Measurements from ENCODE around the gene KLHL26.
A peak's percentile ranks its signal among the peaks of the same experiment; 100 is the strongest.
"Not testable (repeated sequence)": the region's sequence is repeated elsewhere in the genome, so short reads cannot be mapped to it uniquely, and the experiment has no call there.

KLHL26 gene

DNA sequence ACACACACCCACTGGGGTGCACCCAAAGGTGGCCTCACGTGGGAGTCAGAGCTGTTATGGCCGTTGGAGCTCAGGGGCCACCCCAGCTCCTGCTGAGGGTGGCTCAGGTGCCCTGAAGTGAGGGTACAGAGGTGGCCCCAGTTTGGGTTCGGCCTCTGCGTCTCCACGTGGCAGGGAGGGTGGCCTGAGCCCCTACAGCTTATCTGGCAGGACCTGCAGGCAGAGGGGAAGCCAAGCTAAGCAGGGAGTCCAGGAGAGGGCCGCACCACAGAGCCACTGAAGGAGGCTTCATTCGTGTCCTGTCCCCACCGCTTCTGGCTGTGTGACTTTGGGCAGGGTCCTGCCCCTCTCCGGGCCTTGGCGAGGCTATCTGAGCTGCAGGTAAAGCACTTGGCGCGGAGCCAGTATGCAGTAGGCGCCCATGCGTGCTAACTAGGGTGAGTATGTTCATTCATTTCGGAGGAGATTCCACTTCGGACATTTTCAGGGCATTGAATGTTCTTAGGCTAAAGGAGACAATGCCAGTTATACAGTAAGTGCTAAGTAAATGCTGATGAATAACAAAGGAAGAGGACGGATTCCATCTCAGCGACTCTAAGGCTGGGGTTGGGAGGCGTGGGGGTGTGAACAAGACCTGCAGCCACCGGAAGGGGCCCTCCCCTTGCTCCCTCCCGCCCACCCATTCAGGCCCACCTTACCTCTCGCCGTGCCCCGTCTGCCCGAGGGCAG lies 43.3 kb upstream of the KLHL26 start:
- Histone ChIP-seq H3K9ac (peak overlapping the region; percentile 48), H3K4me2 (peak overlapping the region; percentile 96), H3K36me3 (peaks cover 21% of the 10 kb centered on the region), H3K9me3 (no peaks in the 10 kb centered on the region), H3K27ac (no peak overlapping the region), H4K20me1 (peaks cover 44% of the 10 kb centered on the region), H3K4me3 (peak overlapping the region; percentile 54), H3K4me1 (peaks cover 91% of the 10 kb centered on the region), H3K27me3 (peaks cover 20% of the 10 kb centered on the region; the same call in 1 of the 2 replicates)
- no peak for TF ChIP-seq Cebpa-rat (IDR thresholded peaks at IDR 0.05)

- H3K27me3 ChIP-seq = peaks cover 26% of the 10 kb centered on the region; the same call in 1 of the 2 replicates
- H3K4me1 ChIP-seq = peaks cover 88% of the 10 kb centered on the region
- TF ChIP-seq Cebpa-rat (IDR thresholded peaks at IDR 0.05) = no peak
- peak overlapping the region; percentile 53; the same call in 1 of the 2 replicates for H3K9ac ChIP-seq
- H3K4me2 ChIP-seq = peak overlapping the region; percentile 96
- H3K27ac ChIP-seq = peak overlapping the region; percentile 35; the same call in 1 of the 2 replicates
- H4K20me1 ChIP-seq = peaks cover 44% of the 10 kb centered on the region
- H3K36me3 ChIP-seq = peaks cover 21% of the 10 kb centered on the region
- H3K4me3 ChIP-seq = peak overlapping the region; percentile 54
- no peaks in the 10 kb centered on the region for H3K9me3 ChIP-seq
Observed at GRCh38 chr19:18594096-18594823, 42.6 kb upstream of the KLHL26 start.

DNA sequence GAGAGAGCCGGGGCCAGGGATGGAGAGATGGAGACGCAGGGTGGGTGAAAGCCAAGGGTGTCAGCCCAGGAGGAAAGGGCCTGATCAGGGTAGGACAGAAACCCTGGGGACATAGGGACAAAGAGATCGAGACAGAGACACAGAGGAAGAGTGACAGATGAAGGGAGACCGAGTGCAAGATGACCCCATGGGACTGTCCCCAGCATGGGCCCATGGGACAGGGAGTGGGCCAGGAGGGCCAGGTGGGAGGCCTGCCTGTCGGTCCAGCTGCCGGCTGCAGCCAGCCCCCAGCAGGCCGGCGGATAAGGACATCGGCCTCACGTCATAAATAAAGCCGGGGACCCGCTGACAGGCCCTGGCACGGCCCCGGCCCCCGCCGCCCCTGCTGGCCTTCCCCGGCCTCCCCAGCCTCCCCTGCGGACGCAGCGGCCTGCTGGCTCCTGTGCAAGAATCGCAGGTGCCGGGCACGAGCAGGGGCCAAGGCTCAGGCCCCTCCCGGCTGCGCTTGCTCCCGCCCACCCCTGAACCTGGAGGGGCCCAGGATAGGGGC lies 41.9 kb upstream of the KLHL26 start:
- peak overlapping the region; percentile 35; the same call in 1 of the 2 replicates for H3K27ac ChIP-seq
- H3K27me3 ChIP-seq = peaks cover 30% of the 10 kb centered on the region; the same call in 1 of the 2 replicates
- H3K9ac ChIP-seq = peak overlapping the region; percentile 53; the same call in 1 of the 2 replicates

DNA sequence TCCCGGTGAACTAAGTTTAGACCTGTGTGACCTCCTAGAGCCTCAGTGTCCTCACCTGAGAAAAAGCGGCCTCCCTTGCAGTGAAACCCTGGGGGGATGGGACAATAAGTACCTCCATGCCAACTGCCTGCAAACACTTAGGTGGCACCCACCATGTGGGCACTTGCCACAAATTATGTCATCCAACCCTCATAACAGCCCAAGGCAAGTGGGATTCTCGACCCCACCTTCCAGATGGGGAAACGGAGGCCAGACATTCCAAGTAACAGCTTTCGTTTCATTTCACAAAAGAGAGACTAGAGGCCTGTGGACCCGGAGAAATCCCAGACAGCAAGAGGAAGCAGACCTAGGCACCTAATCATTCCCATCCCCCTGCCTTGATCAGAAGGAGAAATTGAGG lies 41.4 kb upstream of the KLHL26 start:
- no peak overlapping the region for H3K4me3 ChIP-seq
- H3K4me1 ChIP-seq = peaks cover 76% of the 10 kb centered on the region
- H3K36me3 ChIP-seq = peaks cover 18% of the 10 kb centered on the region
- no peak overlapping the region for H3K27ac ChIP-seq
- H3K4me2 ChIP-seq = peak overlapping the region; percentile 96; the same call in 1 of the 2 replicates
- H4K20me1 ChIP-seq = peaks cover 43% of the 10 kb centered on the region
- H3K9ac ChIP-seq = no peak overlapping the region
- no peak for TF ChIP-seq Cebpa-rat (IDR thresholded peaks at IDR 0.05)
- peaks cover 31% of the 10 kb centered on the region for H3K27me3 ChIP-seq
- no peaks in the 10 kb centered on the region for H3K9me3 ChIP-seq

More for the DNA sequence above, 41.9 kb upstream of the KLHL26 start:
- peaks cover 21% of the 10 kb centered on the region for H3K36me3 ChIP-seq
- peaks cover 44% of the 10 kb centered on the region for H4K20me1 ChIP-seq
- peak overlapping the region; percentile 96 for H3K4me2 ChIP-seq
- no peaks in the 10 kb centered on the region for H3K9me3 ChIP-seq
- no peak for TF ChIP-seq Cebpa-rat (IDR thresholded peaks at IDR 0.05)
- H3K4me1 ChIP-seq = peaks cover 82% of the 10 kb centered on the region
- H3K4me3 ChIP-seq = peak overlapping the region; percentile 54; the same call in 1 of the 2 replicates

GRCh38 chr19:18596752-18597157 lies 40.1 kb upstream of the KLHL26 start:
- Histone ChIP-seq H3K4me1 (peaks cover 64% of the 10 kb centered on the region), H3K9me3 (no peaks in the 10 kb centered on the region), H3K9ac (no peak overlapping the region), H3K36me3 (peaks cover 6% of the 10 kb centered on the region; the same call in 1 of the 2 replicates), H3K27ac (no peak overlapping the region), H3K4me2 (peak overlapping the region; percentile 55), H3K4me3 (no peak overlapping the region), H3K27me3 (peaks cover 43% of the 10 kb centered on the region), H4K20me1 (peaks cover 35% of the 10 kb centered on the region)
- TF ChIP-seq Cebpa-rat (IDR thresholded peaks at IDR 0.05) = no peak

- Histone ChIP-seq H3K4me2 (peak overlapping the region; percentile 55), H3K36me3 (no peaks in the 10 kb centered on the region), H3K27me3 (peaks cover 56% of the 10 kb centered on the region), H3K9ac (no peak overlapping the region), H4K20me1 (peaks cover 40% of the 10 kb centered on the region), H3K27ac (no peak overlapping the region), H3K4me3 (no peak overlapping the region), H3K9me3 (no peaks in the 10 kb centered on the region), H3K4me1 (peaks cover 51% of the 10 kb centered on the region)
- no peak for TF ChIP-seq Cebpa-rat (IDR thresholded peaks at IDR 0.05)
Observed at GRCh38 chr19:18597809-18598660, 38.8 kb upstream of the KLHL26 start.

DNA sequence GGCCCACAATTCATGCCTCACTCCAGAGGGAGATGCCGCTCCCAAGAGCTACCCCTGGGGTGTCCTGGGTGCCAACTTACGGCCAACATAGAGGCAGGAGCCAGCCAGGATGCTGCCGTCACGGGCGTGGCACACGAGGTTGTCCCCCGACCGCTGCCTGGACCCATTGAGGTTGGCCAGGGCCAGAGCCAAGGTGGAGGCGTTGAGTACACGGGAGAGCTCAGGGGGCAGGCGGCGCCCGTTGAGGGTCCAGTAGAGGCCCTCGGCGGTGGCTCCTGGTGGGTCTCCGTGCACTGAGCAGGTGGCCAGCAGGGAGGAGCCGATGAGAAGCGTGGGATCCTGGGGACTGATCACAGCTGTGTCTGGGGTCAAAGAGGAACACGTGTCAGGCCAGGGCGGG lies 37.3 kb upstream of the KLHL26 start:
- Histone ChIP-seq H3K4me3 (no peak overlapping the region), H3K27me3 (peaks cover 71% of the 10 kb centered on the region), H3K4me2 (no peak overlapping the region), H3K9ac (no peak overlapping the region), H3K36me3 (no peaks in the 10 kb centered on the region), H3K4me1 (peaks cover 37% of the 10 kb centered on the region), H3K27ac (no peak overlapping the region), H4K20me1 (peaks cover 46% of the 10 kb centered on the region), H3K9me3 (no peaks in the 10 kb centered on the region)
- TF ChIP-seq Cebpa-rat (IDR thresholded peaks at IDR 0.05) = no peak

- not testable (repeated sequence) for H3K27ac ChIP-seq, H3K36me3 ChIP-seq, H3K4me2 ChIP-seq, H3K9ac ChIP-seq, H3K4me3 ChIP-seq, H3K9me3 ChIP-seq
- Histone ChIP-seq H4K20me1 (peaks cover 46% of the 10 kb centered on the region), H3K4me1 (peaks cover 29% of the 10 kb centered on the region), H3K27me3 (peaks cover 77% of the 10 kb centered on the region)
Observed at GRCh38 chr19:18600692-18601397, 36.0 kb upstream of the KLHL26 start.

DNA sequence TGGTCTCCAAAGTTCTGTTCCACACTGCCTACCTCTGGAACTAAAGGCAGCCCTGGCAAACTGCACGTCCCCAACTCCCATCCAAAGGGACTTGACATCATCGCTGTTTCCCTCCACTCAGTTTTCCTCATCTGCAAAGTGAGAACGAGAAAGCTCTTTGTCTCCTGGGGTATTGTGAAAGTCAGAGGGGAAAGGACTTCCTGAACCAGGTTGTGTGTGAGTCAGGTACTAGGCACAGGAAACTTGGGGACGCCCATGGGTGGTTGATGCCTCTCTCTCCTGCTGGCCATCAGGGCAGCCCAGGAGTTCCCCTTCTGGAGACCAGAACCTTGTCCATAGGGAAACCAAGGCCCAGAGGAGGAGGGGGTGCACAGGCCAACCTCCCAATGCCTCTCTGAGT lies 35.0 kb upstream of the KLHL26 start:
- Histone ChIP-seq H3K27me3 (peaks cover 81% of the 10 kb centered on the region), H4K20me1 (peaks cover 45% of the 10 kb centered on the region), H3K9ac (no peak overlapping the region), H3K36me3 (no peaks in the 10 kb centered on the region), H3K27ac (no peak overlapping the region), H3K4me2 (no peak overlapping the region), H3K4me1 (peaks cover 27% of the 10 kb centered on the region), H3K9me3 (no peaks in the 10 kb centered on the region), H3K4me3 (no peak overlapping the region)
- no peak for TF ChIP-seq Cebpa-rat (IDR thresholded peaks at IDR 0.05)
